Measurements from ENCODE around the gene LHX1.
A peak's percentile ranks its signal among the peaks of the same experiment; 100 is the strongest.

Gene LHX1

GRCh38 chr17:36939052-36939801, 2.0 kb downstream of the LHX1 start:
- DNase-seq (ENCODE audit: low read depth in 2 of 2) = no peak

- DNase-seq (ENCODE audit: low read depth in 2 of 2) = no peak
These were observed 2.6 kb downstream of the LHX1 start for GRCh38 chr17:36939802-36940312.

GRCh38 chr17:36940313-36941264, 3.3 kb downstream of the LHX1 start:
- DNase-seq (ENCODE audit: low read depth in 2 of 2) = no peak

GRCh38 chr17:36941265-36942010, 4.2 kb downstream of the LHX1 start:
- no peak for DNase-seq (ENCODE audit: low read depth in 2 of 2)

GRCh38 chr17:36942019-36942599, 4.8 kb downstream of the LHX1 start:
- DNase-seq (ENCODE audit: low read depth in 2 of 2) = no peak

- no peak for DNase-seq (ENCODE audit: low read depth in 2 of 2)
These were observed 5.4 kb downstream of the LHX1 start for GRCh38 chr17:36942631-36943125.

- DNase-seq (ENCODE audit: low read depth in 2 of 2) = no peak
These were observed 6.2 kb downstream of the LHX1 start for GRCh38 chr17:36943250-36944191.

- DNase-seq (ENCODE audit: low read depth in 2 of 2) = no peak
These were observed 7.3 kb downstream of the LHX1 start for GRCh38 chr17:36944553-36944952.

- DNase-seq (ENCODE audit: low read depth in 2 of 2) = no peak
These were observed 7.9 kb downstream of the LHX1 start for GRCh38 chr17:36945140-36945539.

GRCh38 chr17:36945959-36946725, 8.9 kb downstream of the LHX1 start:
- DNase-seq (ENCODE audit: low read depth in 2 of 2) = no peak

GRCh38 chr17:36946726-36947091, 9.4 kb downstream of the LHX1 start:
- DNase-seq (ENCODE audit: low read depth in 2 of 2) = no peak

GRCh38 chr17:36947922-36948716, 10.8 kb downstream of the LHX1 start:
- DNase-seq (ENCODE audit: low read depth in 2 of 2) = no peak

GRCh38 chr17:36948717-36949460, 11.6 kb downstream of the LHX1 start, which contains the start of gene AATF:
Gene AATF, plus strand, starts transcription at chr17:36948954. Its CDS starts 172 bp downstream, at chr17:36949126.
- DNase-seq (ENCODE audit: low read depth in 2 of 2) = peak; percentile 92 to 93

- no peak for DNase-seq (ENCODE audit: low read depth in 2 of 2)
These were observed 12.2 kb downstream of the LHX1 start for GRCh38 chr17:36949461-36949927.

GRCh38 chr17:36950027-36950426, 12.8 kb downstream of the LHX1 start:
- no peak for DNase-seq (ENCODE audit: low read depth in 2 of 2)

- no peak for DNase-seq (ENCODE audit: low read depth in 2 of 2)
These were observed 14.0 kb downstream of the LHX1 start for GRCh38 chr17:36951084-36951789.

- DNase-seq (ENCODE audit: low read depth in 2 of 2) = no peak
These were observed 34.2 kb downstream of the LHX1 start for GRCh38 chr17:36971508-36971907.

Data from stimulated activated CD8-positive, alpha-beta memory T cell treated with anti-CD3 and anti-CD28 coated beads, Interleukin-15, amount 100 ng/mL, for 4 hours (primary cell).